HepG2 (cell line): ENCODE measurements around the gene RERE.
"Not testable (repeated sequence)": the region's sequence is repeated elsewhere in the genome, so short reads cannot be mapped to it uniquely, and the experiment has no call there.

ENCODE experiments used
- CTCF ChIP-seq: sonication (generic); formaldehyde crosslinking; IDR thresholded peaks from 2 replicates; pipeline ENCODE4 v1.5.0; 2020; ENCODE audit warnings: mild to moderate bottlenecking, missing genetic modification reagents, moderate library complexity
- IRF1 ChIP-seq: sonication (generic); formaldehyde crosslinking; IDR thresholded peaks from 2 replicates; pipeline ENCODE4 v1.4.0; 2020; ENCODE audit warnings: low read depth, mild to moderate bottlenecking, missing genetic modification reagents
- MIER2 ChIP-seq: IDR thresholded peaks from 2 replicates; pipeline ENCODE4 v1.6.1; 2016; ENCODE audit warnings: missing biosample characterization, missing genetic modification reagents
- MYC ChIP-seq: sonication (generic); formaldehyde crosslinking; IDR thresholded peaks from 2 replicates; pipeline ENCODE4 v1.9.0; 2021; ENCODE audit warnings: missing genetic modification reagents, borderline replicate concordance
- MZF1 ChIP-seq: sonication (generic); formaldehyde crosslinking; IDR thresholded peaks from 2 replicates; pipeline ENCODE4 v1.8.1; 2023; ENCODE audit warnings: mild to moderate bottlenecking, missing genetic modification reagents, borderline replicate concordance
- POLR2AphosphoS5 ChIP-seq: IDR thresholded peaks from 2 replicates; pipeline ENCODE4 v1.6.1; 2012; ENCODE audit warnings: low read depth, low read length
- ZMYM4 ChIP-seq: sonication (generic); formaldehyde crosslinking; IDR thresholded peaks from 2 replicates; pipeline ENCODE4 v1.8.1; 2023; ENCODE audit warnings: mild to moderate bottlenecking, missing genetic modification reagents
- ZNF121 ChIP-seq: sonication (generic); formaldehyde crosslinking; IDR thresholded peaks from 2 replicates; pipeline ENCODE4 v1.5.0; 2020; ENCODE audit warnings: mild to moderate bottlenecking, missing genetic modification reagents
- ZNF549 ChIP-seq: sonication (generic); formaldehyde crosslinking; IDR thresholded peaks from 2 replicates; pipeline ENCODE4 v1.5.0; 2020; ENCODE audit warnings: missing genetic modification reagents
- ZNF558 ChIP-seq: sonication (generic); formaldehyde crosslinking; IDR thresholded peaks from 2 replicates; pipeline ENCODE4 v1.9.0; 2022; ENCODE audit warnings: mild to moderate bottlenecking, missing genetic modification reagents, borderline replicate concordance
- TF ChIP-seq, protein P1 (sequence below): sonication (generic); formaldehyde crosslinking; IDR thresholded peaks from 2 replicates; pipeline ENCODE4 v1.5.1; 2020; ENCODE audit warnings: mild to moderate bottlenecking, missing genetic modification reagents

- not testable (repeated sequence) for TF ChIP-seq ZNF558 (CRISPR knock-in tag); ZNF121; ZNF549; MIER2 (CRISPR knock-in tag); POLR2AphosphoS5; MZF1 (CRISPR knock-in tag); ZMYM4 (CRISPR knock-in tag); MYC (CRISPR knock-in tag); IRF1 (CRISPR knock-in tag); CTCF (CRISPR knock-in tag)
- TF ChIP-seq, protein P1, sequence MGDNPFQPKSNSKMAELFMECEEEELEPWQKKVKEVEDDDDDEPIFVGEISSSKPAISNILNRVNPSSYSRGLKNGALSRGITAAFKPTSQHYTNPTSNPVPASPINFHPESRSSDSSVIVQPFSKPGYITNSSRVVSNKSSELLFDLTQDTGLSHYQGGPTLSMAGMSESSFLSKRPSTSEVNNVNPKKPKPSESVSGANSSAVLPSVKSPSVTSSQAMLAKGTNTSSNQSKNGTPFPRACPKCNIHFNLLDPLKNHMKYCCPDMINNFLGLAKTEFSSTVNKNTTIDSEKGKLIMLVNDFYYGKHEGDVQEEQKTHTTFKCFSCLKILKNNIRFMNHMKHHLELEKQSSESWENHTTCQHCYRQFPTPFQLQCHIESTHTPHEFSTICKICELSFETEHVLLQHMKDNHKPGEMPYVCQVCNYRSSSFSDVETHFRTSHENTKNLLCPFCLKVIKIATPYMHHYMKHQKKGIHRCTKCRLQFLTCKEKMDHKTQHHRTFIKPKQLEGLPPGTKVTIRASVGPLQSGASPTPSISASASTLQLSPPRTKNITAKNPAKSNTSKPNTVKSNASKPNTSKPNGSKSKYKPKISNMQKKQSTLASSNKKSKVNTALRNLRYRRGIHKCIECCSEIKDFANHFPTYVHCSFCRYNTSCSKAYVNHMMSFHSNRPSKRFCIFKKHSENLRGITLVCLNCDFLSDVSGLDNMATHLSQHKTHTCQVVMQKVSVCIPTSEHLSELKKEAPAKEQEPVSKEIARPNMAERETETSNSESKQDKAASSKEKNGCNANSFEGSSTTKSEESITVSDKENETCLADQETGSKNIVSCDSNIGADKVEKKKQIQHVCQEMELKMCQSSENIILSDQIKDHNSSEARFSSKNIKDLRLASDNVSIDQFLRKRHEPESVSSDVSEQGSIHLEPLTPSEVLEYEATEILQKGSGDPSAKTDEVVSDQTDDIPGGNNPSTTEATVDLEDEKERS: not testable (repeated sequence)
These were observed 368.9 kb downstream of the RERE start for GRCh38 chr1:8448505-8448904.
